Measurements from ENCODE around the gene RND2.
"Not testable (repeated sequence)": the region's sequence is repeated elsewhere in the genome, so short reads cannot be mapped to it uniquely, and the experiment has no call there.

The RND2 gene

GRCh38 chr17:43024407-43025289, at the start of gene RND2:
RND2 (plus strand) TSS chr17:43025231; CDS start chr17:43025348, 117 bp downstream.
- peak; percentile 90 to 91 (median 91) for DNase-seq

- DNase-seq: no peak
Measured at GRCh38 chr17:42975265-42975664, 49.8 kb upstream of the RND2 start.

GRCh38 chr17:42975701-42976100, 49.3 kb upstream of the RND2 start:
- not testable (repeated sequence) for DNase-seq

GRCh38 chr17:42979511-42980273, 45.3 kb upstream of the RND2 start, which contains the start of gene PTGES3L:
PTGES3L (minus strand) TSS chr17:42980080; CDS start chr17:42980053, 27 bp downstream.
- DNase-seq: peak; percentile 20 to 51 (median 49)

GRCh38 chr17:42980274-42980765, 44.7 kb upstream of the RND2 start, which contains the start of gene RUNDC1:
RUNDC1 (plus strand) TSS chr17:42980565; CDS start chr17:42980577, 12 bp downstream.
- DNase-seq: peak; percentile 90 to 97 (median 95)

GRCh38 chr17:42980766-42981397, 44.1 kb upstream of the RND2 start:
- DNase-seq: peak in 2 of 3 donors; percentile 36 to 40

- DNase-seq: no peak
Measured at GRCh38 chr17:42982266-42982665, 42.8 kb upstream of the RND2 start.

GRCh38 chr17:42985225-42985624, 39.8 kb upstream of the RND2 start:
- DNase-seq: peak; percentile 81 to 89 (median 85)

GRCh38 chr17:42989141-42989540, 35.9 kb upstream of the RND2 start:
- DNase-seq: no peak

GRCh38 chr17:42989726-42990652, 35.0 kb upstream of the RND2 start:
- DNase-seq: no peak

- DNase-seq: no peak
Measured at GRCh38 chr17:42991471-42991870, 33.6 kb upstream of the RND2 start.

GRCh38 chr17:42992872-42993271, 32.2 kb upstream of the RND2 start:
- no peak for DNase-seq

GRCh38 chr17:42993913-42994312, 31.1 kb upstream of the RND2 start:
- not testable (repeated sequence) for DNase-seq

- DNase-seq: no peak
Measured at GRCh38 chr17:42997390-42997983, 27.5 kb upstream of the RND2 start.

- peak; percentile 97 to 100 (median 99) for DNase-seq
Measured at GRCh38 chr17:42997984-42998938, 26.8 kb upstream of the RND2 start, which contains the start of gene RPL27. RPL27 (plus strand) TSS chr17:42998419; CDS start chr17:42998751, 332 bp downstream.

GRCh38 chr17:42999003-42999525, 26.0 kb upstream of the RND2 start:
- DNase-seq: no peak

- not testable (repeated sequence) for DNase-seq
Measured at GRCh38 chr17:43000894-43001293, 24.1 kb upstream of the RND2 start.

GRCh38 chr17:43003542-43004172, 21.4 kb upstream of the RND2 start:
- no peak for DNase-seq

Measured in suppressor macrophage treated with lipopolysaccharide for 1 hour (primary cell).